Kidney epithelial cell (primary cell): ENCODE results near the gene METTL22. TPM values are rescaled to one million over a fixed set of nuclear protein-coding genes. Genes with fewer than 3 reads are reported as not detected.

Source experiments
- DNase-seq: peaks from one replicate; pipeline ENCODE4 v3.0.0-alpha.2; 2010; ENCODE audit warnings: low read depth
- H3K27me3 ChIP-seq: 2 replicates; pipeline ENCODE4 v1.6.0; 2011; ENCODE audit warnings: low read length; ENCODE audit not compliant: control insufficient read depth, insufficient read depth
- H3K36me3 ChIP-seq: 2 replicates; pipeline ENCODE4 v1.5.1; 2011; ENCODE audit warnings: low read length; ENCODE audit not compliant: control insufficient read depth, insufficient read depth
- H3K4me3 ChIP-seq: 2 replicates; pipeline ENCODE4 v1.5.1; 2011; ENCODE audit warnings: low read depth, mild to moderate bottlenecking, control low read depth, low read length
- total RNA-seq: library from RNA; depleted of rRNA; stranded (reverse); fragments of >200 nt; gene quantifications from 2 replicates; pipeline ENCODE4 v1.2.3, GENCODE V29; 2015
- TF ChIP-seq, protein P1 (sequence below): IDR thresholded peaks from 2 replicates; pipeline ENCODE4 v1.5.1; 2011; ENCODE audit warnings: mild to moderate bottlenecking, moderate library complexity, low read length, control low read depth, inconsistent platforms; ENCODE audit not compliant: insufficient read depth, poor library complexity, severe bottlenecking

Gene METTL22
- total RNA-seq, 1 donor from 2014 or later = 24.5 TPM

DNA sequence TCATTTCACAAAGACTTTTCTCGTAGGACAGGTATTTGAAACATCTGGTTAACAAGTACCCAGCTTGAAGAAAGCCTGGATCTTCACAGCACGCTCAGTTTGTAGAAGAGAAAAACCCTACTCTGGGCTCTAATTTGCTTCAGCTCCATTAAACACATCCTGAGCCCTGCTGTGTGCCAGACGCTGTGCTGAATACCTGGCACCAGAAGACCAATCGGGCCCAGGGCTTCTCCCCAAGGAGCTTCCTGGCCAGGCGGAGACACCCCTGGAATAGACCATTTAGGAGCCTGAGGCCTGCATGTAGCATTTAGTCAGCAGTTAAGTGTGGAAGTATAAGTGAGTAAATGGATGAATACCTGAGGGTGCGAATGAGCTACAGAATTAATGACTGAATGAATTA lies 44.0 kb downstream of the METTL22 start:
- no peaks in the 10 kb centered on the region for H3K36me3 ChIP-seq

DNA sequence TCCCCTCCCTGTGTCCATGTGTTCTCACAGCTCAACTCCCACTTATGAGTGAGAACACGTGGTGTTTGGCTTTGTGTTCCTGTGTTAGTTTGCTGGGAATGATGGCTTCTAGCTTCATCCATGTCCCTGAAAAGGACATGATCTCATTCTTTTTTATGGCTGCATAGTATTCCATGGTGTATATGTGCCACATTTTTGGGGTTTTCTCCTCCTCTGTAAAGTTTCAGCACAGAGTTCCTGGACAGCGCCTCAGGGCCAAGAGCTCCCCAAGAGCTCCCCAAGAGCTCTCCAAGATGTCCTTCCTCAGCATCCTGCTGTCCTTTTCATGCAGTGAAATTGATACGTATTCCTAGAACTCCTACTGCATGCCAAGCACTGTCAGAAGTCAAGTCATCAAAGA lies 46.0 kb downstream of the METTL22 start:
- H3K4me3 ChIP-seq = no peak overlapping the region
- H3K36me3 ChIP-seq = no peaks in the 10 kb centered on the region
- no peak for DNase-seq
- no peaks in the 10 kb centered on the region for H3K27me3 ChIP-seq
- TF ChIP-seq, protein P1, sequence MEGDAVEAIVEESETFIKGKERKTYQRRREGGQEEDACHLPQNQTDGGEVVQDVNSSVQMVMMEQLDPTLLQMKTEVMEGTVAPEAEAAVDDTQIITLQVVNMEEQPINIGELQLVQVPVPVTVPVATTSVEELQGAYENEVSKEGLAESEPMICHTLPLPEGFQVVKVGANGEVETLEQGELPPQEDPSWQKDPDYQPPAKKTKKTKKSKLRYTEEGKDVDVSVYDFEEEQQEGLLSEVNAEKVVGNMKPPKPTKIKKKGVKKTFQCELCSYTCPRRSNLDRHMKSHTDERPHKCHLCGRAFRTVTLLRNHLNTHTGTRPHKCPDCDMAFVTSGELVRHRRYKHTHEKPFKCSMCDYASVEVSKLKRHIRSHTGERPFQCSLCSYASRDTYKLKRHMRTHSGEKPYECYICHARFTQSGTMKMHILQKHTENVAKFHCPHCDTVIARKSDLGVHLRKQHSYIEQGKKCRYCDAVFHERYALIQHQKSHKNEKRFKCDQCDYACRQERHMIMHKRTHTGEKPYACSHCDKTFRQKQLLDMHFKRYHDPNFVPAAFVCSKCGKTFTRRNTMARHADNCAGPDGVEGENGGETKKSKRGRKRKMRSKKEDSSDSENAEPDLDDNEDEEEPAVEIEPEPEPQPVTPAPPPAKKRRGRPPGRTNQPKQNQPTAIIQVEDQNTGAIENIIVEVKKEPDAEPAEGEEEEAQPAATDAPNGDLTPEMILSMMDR = no peak

More for the DNA sequence above, 44.0 kb downstream of the METTL22 start:
- H3K4me3 ChIP-seq = no peak overlapping the region
- H3K27me3 ChIP-seq = no peaks in the 10 kb centered on the region
- TF ChIP-seq, protein P1 = no peak
- DNase-seq = no peak

DNA sequence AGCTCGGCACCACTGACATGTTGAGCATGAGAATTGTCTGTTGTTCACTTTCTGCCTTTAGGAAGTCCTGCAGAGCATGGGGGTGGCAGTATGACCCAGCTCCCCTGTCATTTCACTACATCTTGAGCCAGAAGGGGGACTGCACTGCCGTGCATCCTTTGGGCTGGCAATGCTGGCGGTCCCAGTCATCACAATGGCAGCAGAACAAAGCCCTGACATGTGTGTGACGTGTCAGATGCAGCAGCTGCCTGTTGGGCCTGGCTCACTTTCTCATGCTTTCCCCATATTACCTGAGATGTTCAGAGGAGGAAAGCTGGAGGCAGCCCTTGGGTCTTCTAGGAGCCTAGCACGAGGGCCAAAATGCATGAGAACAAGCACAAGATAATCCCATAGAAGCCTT lies 46.6 kb downstream of the METTL22 start:
- TF ChIP-seq, protein P1 = no peak
- H3K27me3 ChIP-seq = no peaks in the 10 kb centered on the region
- H3K4me3 ChIP-seq = no peak overlapping the region
- DNase-seq = no peak
- H3K36me3 ChIP-seq = no peaks in the 10 kb centered on the region

DNA sequence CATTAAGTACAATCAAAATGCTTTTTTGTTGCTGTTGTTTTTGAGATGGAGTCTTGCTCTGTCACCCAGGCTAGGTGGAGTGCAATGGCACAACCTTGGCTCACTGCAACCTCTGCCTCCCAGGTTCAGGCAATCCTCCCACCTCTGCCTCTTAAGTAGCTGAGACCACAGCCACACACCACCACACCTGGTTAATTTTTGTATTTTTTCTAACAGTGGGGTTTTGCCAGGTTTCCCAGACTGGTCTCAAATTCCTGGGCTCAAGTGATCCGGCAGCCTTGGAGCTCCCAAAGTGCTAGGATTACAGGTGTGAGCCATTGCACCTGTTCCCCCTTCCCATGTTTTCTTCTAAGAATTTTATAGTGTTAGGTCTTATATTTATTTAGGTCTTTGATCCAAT lies 48.0 kb downstream of the METTL22 start:
- no peak for DNase-seq
- TF ChIP-seq, protein P1 = no peak
- Histone ChIP-seq H3K27me3 (no peaks in the 10 kb centered on the region), H3K36me3 (no peaks in the 10 kb centered on the region), H3K4me3 (no peak overlapping the region)

DNA sequence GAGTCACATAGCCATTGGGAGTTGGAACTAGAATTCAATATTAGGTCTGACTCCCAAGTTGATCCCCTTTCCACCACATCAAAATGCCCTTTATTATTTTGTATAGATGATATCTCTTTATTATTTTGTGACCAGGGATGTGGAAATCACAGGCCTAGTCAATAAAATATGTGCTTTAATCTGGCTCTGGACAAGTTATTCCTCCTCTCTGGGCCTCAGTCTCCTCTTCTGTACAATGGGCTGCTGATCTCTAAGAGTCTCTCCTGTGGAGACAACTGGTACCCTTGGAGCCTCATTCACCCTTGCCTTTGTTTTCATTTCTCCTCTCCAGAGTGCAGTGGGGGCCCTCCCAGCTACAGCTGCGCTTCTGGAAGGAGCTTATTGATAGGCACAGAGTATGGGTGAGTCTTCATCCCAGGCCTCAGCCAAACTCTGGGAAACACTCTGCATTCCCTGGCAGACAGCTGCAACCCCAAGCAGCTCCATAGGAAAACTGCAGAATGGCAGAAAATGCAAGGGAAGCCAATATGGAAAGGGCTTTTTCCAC lies 48.6 kb downstream of the METTL22 start:
- Histone ChIP-seq H3K36me3 (no peaks in the 10 kb centered on the region), H3K27me3 (no peaks in the 10 kb centered on the region), H3K4me3 (no peak overlapping the region)
- no peak for DNase-seq
- TF ChIP-seq, protein P1 = no peak

DNA sequence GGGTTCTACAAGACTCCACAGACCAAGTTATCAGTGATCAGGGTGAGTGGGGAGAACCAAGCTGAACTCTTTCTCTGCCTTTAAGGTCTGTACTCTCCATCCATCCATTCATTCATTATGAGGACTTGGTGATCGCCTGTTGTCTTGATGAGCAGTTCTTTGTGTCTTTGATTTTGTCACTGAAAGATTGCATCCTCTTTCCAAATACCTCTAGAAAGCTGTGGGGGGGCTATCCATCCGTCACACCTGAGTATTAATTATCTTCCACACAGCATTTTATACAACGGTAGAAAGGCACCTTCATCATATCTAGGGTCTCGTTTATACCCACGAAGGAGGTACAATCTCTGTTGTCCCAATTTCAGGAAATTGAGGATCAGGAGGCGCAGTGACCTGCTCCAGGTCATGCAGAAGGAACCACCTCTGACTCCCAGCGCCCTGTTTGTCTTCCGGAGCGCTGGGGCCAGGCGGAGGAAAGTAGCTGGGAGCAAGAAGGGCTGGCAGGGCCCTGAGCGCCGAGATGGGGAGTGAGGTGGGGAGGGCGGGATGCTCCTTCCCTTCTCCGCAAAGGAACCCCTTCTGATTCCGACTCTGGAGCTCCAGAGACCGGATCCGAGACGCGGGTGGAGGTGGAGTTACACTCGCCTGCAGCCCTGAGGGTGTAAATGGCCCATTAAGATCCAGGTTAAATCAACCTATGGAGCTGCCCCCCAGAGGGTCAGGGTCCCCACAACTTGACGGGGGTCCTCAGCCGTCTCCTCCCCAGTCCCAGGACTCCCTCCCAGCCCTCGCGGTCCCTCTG lies 52.3 kb downstream of the METTL22 start:
- Histone ChIP-seq H3K36me3 (no peaks in the 10 kb centered on the region), H3K27me3 (no peaks in the 10 kb centered on the region), H3K4me3 (peak overlapping the region; percentile 66)
- DNase-seq = no peak
- TF ChIP-seq, protein P1 = no peak
